GM18868 (cell line): ENCODE results near the gene PRPH.
"Not testable (repeated sequence)": the region's sequence is repeated elsewhere in the genome, so short reads cannot be mapped to it uniquely, and the experiment has no call there.

ENCODE experiments used
- ATAC-seq: cut with Tn5 transposase; IDR thresholded peaks from one replicate; pipeline ENCODE4 v1.9.1; 2021; ENCODE audit warnings: mild to moderate bottlenecking, moderate library complexity; ENCODE audit not compliant: unreplicated experiment

The PRPH gene

GRCh38 chr12:49276304-49277290, 18.4 kb upstream of the PRPH start:
- no peak for ATAC-seq

GRCh38 chr12:49277466-49277865, 17.5 kb upstream of the PRPH start:
- no peak for ATAC-seq

DNA sequence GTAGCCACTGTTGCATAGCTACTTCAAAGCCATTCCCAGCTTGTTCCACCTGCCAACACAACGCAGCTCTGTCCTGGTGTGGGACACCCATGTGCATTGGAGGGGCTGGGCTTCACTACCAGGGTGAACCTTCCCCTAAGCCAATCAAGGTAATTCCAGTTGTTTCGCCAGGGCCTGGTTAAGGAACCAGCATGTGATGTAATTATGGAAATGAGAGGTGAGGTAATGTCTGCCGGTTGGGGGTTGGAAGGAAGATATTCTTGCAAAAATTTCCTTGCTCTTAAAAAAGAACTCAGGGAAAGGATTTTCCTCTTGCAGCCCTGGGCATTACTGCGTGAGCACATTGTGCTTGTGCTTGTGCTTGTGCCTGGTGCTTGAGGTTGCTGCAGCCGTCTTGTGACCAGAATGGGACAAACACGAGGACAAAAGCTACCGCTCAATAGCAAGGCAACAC, 15.2 kb upstream of the PRPH start:
- no peak for ATAC-seq

DNA sequence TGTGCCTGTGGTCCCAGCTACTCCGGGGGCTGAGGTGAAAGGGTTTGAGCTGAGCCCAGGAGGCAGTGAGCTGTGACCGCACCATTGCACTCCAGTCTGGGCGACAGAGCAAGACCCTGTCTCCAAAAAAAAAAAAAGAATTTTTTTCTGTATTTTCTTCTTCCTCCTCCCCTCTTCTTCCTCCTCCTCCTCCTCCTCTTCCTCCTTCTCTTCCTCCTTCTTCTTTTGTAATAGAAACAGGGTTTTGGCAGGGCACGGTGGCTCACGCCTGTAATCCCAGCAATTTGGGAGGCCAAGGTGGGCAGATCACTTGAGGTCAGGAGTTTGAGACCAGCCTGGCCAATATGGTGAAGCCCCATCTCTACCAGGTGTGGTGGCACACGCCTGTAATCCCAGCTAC, 14.4 kb upstream of the PRPH start:
- ATAC-seq = not testable (repeated sequence)

- no peak for ATAC-seq
Measured at GRCh38 chr12:49282302-49282701, 12.6 kb upstream of the PRPH start.

DNA sequence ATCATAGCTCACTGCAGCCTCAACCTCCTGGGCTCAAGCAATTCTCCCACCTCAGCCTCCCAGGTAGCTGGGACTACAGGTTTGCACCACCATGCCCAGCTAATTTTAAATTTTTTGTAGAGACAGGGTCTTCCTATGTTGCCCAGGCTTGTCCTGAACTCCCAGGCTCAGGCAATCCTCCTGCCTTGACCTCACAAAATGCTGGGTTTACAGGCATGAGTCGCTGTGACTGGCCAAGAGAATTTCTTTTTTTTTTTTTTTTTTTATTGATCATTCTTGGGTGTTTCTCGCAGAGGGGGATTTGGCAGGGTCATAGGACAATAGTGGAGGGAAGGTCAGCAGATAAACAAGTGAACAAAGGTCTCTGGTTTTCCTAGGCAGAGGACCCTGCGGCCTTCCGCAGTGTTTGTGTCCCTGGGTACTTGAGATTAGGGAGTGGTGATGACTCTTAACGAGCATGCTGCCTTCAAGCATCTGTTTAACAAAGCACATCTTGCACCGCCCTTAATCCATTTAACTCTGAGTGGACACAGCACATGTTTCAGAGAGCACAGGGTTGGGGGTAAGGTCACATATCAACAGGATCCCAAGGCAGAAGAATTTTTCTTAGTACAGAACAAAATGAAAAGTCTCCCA, 12.1 kb upstream of the PRPH start:
- not testable (repeated sequence) for ATAC-seq

- no peak for ATAC-seq
Measured at GRCh38 chr12:49283541-49284429, 11.2 kb upstream of the PRPH start.

- no peak for ATAC-seq
Measured at GRCh38 chr12:49284672-49285071, 10.3 kb upstream of the PRPH start.

DNA sequence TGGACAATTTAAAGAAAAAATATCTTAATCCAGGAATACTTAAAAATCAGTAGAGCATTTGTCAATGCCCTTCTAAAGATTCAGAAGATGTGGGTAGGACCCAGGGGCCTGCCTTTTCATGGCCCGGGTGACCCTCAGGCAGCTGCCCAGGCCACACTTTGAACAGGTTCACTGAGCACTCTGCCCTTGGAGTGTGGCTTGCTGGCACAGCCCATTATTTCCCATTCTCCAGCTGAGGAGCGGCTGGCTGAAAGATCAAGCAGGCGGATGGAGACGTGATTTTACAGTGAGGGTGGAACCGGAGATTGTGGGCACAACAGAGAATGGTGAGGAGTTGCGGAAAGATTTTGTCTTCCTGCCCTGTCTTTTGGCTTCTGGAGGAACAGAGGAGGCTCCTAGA, 7.1 kb upstream of the PRPH start:
- no peak for ATAC-seq

DNA sequence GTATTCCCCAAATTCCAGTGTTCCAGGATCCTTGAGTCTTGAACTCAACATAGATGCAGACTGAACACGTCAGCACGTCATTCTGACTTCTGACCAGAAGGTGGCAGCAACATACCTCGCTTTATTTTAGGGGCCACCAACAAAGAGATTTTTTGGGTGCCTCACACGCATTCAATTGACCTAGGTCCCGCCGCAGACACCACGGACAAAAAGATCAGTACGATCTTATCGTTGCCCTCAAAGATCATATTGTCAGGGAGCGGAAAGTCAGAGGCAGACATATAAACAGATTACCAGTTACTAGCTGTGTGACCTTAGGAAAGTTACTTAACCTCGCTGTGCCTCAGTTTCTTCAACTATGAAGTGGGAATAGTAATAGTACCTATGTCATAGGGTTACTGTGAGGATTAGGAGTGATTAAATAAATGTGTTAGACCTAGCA, 6.5 kb upstream of the PRPH start:
- no peak for ATAC-seq

DNA sequence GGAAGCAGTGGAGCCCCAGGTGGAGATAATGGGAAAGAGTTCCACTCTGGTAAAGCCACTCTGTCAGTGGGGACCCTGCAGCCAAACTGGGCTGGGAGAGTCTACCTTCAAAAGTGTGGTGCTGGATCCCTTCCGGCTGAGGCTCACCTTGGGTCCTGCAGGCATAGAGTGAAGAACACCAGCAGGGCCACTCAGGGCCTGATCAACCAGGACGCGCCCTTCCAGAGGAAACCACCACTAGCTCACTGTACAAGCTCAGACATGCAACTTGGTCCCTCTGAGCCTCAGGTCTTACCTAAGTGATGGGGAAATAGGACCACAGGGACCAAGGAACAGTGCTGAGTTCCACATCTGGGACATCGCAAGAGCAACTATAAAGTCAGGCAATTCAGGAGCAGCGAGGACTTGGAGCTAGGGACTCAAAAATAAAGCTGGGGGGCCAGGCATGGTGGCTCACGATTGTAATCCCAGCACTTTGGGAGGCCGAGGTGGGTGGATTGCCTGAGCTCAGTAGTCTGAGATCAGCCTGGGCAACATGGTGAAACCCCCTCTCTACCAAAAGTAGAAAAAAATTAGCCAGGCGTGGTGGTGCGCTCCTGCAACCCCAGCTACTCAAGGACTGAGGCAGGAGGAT, 5.9 kb upstream of the PRPH start:
- no peak for ATAC-seq

DNA sequence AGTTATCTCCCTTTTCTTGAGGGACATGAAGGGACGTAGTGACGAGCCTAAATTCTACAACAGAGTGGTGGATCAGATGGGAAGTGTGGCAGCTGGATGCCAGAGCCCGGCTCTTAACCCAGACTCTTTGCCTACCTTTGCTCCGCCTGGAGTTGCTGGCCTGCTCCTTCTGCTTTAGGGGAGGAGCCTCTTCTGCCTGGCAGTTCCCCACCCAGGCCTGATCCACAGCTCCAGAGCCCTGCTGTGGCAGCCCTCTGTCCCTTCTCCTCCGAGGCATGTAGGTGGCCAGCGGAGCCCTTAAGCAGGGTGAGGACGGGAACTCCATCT, 2.3 kb upstream of the PRPH start:
- ATAC-seq = no peak

- ATAC-seq = no peak
Measured at GRCh38 chr12:49293056-49293956, 1.6 kb upstream of the PRPH start.

DNA sequence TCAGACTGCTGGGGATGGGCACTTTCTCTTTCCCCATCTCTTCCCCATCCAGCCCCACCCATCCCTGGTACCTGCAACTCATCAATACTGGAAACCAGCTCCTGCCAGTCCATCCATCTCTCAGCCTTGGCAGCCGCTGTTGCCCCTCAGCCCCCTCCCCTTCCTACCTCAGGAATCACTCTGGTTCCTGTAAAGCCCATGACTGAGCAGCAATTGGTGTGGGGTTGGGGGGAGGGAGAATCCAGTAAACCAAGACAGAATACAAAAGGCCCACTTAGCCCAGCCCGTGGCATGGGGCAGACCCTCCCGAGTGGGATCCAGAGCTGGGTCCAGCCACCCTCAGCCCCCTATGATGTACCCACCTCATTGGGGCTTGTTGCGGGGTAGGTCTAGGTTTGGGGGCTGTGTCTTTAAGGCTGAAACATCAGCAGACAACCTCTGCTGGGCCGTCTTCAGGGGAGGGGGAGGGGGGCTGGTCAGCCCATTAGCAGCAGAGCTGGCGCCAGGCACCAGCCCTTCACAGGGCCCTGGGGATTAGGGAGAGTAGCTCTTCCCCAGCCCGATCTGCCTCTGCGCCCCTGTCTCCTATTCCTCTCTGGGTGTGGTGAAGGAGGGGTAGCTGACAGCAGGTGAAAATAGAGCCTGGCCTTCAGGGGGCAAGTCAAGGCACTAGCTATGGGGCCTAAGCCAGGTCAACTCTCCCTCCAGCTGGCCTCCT, 702 bp upstream of the PRPH start:
- ATAC-seq = no peak

GRCh38 chr12:49294804-49295081, 204 bp upstream of the PRPH start:
- ATAC-seq = no peak

GRCh38 chr12:49296034-49296835, 1.3 kb downstream of the PRPH start:
- no peak for ATAC-seq

DNA sequence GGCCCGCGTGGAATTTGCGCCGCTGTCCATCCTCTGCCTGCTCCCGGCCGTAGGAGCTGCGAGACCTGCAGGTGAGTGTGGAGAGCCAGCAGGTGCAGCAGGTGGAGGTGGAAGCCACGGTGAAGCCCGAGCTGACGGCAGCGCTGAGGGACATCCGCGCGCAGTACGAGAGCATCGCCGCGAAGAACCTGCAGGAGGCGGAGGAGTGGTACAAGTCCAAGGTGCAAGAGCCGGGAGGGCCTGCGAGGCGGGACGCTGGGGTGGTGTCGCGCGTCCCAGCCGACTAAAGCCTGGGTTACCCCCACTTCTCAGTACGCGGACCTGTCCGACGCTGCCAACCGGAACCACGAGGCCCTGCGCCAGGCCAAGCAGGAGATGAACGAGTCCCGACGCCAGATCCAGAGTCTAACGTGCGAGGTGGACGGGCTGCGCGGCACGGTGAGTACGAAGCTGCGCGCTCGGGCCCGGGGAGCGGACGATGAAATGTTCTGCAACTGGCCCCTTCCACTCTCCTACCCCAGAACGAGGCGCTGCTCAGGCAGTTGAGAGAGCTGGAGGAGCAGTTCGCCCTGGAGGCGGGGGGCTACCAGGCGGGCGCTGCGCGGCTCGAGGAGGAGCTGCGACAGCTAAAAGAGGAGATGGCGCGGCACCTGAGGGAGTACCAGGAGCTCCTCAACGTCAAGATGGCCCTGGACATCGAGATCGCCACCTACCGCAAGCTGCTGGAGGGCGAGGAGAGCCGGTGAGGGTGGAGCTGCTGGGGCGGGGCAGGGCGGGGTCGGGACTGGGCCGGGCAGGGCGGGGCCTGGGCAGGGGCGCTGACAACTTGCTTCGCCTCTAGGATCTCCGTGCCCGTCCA, 2.1 kb downstream of the PRPH start:
- ATAC-seq = no peak

DNA sequence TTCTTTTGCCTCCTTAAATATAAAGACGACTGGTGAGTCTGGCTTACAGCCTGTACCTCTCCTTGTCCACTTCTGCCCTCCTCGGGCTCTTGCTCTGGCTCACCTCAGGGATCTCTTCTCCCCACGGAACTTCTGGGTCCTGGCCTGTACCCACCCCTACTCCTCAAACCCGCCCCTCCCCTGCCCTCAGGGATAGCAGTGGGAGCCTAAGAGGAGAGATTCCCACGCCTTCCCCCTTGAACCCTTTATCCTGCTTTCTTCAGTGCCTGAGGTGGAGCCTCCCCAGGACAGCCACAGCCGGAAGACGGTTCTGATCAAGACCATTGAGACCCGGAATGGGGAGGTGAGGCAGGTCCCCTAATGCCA, 2.7 kb downstream of the PRPH start:
- ATAC-seq = no peak
